Anterior cingulate cortex (tissue), 58 donors: ENCODE results near the gene AATK.

Source experiments
- DNase-seq, 58 donors: peaks; one replicate each; lab custom pipeline; 2025; lab: John Stamatoyannopoulos, UW

Gene AATK

GRCh38 chr17:81131486-81132196, 34.4 kb downstream of the AATK start:
- DNase-seq = no peak

- DNase-seq = peak in 41 of 58 donors; percentile 25 to 89 (median 67)
Measured at GRCh38 chr17:81130385-81131361, 35.3 kb downstream of the AATK start.

DNA sequence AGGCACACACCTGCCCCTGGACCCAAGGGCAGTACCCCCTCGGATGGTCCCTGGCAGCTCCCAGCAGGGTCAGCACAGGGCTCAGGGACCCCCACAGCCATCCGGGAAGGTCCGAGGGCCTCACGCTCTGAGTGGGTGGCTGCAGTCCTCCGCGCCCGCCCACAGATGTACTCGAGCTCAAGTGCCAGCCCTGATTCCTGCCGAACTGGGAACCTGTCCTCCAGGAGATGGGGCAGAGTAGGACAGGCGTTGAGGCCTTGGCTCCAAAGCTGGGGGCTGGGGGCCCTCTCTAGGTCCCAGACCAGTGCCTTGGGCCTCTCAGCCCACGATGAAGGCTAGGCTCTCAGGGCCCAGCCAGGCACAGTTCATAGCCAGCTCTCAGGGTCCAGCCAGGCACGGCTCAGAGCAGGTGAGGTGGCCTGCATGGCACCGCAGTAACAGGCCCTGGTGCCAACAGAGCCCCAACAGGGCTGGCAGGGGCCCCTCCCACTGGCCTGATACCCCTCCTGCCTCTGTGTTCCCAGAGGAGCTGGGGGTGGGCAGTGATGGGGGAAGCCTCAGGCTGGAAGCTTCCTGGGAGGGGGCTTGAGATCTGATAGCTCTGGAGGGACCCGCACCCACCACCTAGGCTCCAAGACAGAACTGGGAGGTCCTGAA, 36.2 kb downstream of the AATK start:
- peak in 2 of 58 donors; percentile 45 to 67 for DNase-seq

GRCh38 chr17:81129289-81129688, 36.7 kb downstream of the AATK start:
- DNase-seq = peak in 10 of 58 donors; percentile 50 to 81 (median 65)

GRCh38 chr17:81128774-81129173, 37.2 kb downstream of the AATK start:
- DNase-seq = peak in 57 of 58 donors; percentile 30 to 97 (median 88)

- DNase-seq = no peak
Measured at GRCh38 chr17:81128338-81128737, 37.7 kb downstream of the AATK start.

DNA sequence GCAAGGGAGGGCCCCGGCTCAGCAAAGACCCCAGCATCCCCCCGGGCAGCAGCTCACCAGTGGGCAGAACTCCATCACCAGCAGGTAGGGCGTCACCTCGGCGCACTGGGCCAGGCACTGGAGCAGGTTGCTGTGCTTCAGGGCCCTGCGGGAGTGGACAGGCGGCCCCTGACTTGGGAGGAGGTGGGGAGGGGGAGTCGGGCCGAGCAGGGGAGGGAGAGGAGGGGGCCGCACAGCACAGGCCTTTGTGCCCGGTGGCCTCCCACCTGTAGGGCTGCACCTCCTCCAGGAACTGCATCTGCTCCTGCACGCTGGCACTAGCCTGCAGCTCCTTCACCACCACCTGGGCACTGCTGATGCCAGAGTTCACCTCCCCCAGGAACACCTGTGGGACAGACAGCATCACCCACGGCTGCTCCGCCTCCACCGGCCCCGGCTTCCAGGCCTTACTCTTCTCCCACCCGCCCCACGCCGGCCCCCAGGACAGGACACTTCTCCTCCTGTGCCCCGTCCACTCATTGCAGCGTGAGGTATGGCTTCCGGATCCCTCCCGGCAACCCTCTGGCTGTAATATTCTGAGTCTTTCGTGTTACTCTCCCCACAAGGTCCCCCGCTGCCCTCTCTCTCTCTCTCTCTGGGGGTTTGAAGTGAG, 38.4 kb downstream of the AATK start:
- DNase-seq = no peak

- DNase-seq = peak in 6 of 58 donors; percentile 18 to 58 (median 42)
Measured at GRCh38 chr17:81127133-81127455, 38.9 kb downstream of the AATK start.

DNA sequence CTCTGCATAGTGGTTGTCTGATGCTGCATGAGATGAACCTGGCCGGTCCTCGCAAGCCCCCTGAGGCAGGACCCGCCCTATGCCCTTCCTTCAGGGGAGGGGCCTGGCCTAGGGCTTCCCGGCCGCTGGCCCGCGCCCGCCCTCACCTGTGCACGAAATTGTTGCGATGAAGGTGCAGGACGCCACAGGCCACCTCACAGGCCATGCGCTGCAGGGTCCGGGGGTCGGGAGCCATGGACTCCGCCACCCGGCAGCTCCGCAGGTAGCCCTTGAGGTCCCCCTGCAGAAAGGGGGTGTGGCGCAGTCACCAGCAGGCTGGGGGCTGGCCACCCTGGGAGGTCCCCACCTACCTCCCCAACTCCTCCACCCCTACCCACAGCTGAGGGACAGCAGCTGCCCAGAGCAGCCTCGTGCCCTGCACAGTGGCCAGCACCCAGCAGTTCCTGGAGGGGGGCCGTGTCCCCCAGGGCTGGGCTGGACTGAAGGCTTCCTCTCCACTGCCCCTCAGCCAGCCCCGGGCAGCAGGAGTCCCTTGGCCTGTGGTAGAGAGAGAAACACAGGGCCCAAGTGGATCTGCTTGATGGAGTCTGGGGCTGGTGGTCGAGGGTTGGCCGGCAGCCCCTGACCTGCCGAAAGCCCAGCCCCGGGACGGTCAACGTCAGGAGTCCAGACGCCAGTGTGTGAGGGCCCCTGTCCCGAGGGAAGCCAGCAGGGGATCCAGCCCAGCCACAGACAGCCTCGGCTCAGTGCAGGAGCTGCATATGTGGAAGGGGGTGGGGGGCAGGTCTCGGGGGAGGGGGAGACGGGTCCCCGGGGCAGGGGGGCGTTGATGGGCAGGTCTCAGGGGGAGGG, 39.5 kb downstream of the AATK start:
- DNase-seq = peak in 27 of 58 donors; percentile 21 to 75 (median 51)

DNA sequence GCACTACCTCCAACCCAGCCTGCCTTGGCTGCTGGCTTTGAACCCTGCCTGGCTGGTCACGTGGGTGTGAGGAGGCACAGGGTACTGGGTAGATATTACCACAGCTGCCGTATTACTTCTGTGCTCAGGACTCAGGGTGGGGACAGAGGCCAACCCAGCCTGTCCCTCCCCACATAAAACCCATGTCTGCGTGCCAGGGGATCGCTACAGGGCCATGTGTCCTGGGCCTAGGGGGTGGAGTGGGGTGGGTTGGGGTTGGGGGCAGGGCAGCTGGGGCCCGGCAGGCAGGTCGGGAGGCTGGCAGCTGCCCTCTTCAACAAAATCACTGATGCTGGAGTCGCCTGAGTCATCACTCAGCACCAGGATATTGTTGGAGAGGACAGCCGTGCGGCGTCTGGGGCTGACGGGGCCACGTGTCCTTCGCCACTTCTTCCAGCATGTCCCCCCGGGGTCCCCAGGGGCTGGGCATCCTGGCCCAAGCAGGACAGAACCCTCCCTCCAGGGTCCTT, 40.4 kb downstream of the AATK start:
- peak in 14 of 58 donors; percentile 15 to 75 (median 54) for DNase-seq

DNA sequence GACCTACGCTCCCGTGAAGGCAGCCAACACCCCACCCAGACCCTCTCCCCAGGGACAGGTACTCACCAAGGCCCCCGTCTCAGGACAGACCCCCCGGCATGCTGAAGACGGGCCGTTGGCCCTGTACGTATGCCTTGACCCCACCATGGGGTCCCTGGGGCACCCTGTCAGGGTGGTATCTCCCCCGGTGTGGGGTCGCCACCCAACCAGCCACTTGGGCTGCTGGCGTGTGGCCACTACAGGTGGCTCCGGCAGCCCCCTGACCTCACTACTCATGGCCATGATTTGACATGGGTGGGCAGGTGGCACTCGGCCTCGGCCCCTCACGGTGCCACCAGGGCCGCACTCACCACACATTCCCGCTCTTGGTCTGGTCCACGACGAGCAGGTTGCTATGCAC, 41.6 kb downstream of the AATK start:
- no peak for DNase-seq

DNA sequence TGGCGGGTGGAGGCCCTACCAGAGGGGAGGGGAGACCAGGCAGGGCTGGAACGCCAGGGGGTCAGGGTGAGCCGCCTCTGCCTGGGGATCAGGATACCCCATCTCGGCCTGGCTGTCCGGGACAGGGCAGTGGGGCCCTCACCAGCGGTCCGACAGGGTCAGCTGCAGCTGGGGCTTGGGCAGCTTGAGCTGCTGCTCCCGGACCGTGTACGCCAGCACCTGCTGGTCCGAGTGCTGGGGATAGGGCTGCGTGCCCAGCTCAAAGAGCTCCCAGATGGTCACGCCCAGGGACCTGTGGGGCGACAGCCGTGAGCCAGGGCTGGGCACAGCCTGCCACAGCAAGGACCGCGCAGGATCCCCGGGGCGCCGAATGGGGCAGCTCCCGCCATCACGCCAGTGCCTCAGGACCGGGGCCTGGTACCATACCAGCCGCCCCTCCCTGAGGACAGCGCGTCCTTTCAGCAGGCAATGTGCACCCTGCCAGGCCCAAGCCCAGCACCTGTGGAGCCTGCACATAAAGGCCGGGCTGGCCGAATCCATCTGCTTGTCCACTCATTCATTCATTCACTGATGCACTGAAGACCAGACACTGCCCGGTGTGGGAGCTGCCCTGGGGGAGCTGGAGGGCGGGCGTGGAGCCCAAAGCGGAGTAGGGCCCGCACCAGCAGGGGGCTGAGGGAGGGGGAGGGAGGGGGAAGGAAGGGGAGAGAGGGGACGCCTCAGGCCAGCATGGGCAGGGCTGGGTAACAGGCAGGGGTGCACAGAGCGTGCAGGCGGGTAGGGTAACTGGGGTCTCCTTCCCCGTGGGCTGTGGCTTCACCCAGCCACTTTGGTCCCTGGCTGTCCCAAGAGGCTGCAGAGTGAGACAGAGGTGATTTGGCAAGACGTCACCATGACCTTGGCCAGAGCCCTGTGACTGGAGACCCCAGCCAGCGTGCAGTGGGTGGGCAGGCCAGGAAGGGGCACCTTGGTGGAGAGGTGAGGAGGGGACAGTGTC, 42.7 kb downstream of the AATK start:
- DNase-seq = peak in 8 of 58 donors; percentile 21 to 65 (median 40)

DNA sequence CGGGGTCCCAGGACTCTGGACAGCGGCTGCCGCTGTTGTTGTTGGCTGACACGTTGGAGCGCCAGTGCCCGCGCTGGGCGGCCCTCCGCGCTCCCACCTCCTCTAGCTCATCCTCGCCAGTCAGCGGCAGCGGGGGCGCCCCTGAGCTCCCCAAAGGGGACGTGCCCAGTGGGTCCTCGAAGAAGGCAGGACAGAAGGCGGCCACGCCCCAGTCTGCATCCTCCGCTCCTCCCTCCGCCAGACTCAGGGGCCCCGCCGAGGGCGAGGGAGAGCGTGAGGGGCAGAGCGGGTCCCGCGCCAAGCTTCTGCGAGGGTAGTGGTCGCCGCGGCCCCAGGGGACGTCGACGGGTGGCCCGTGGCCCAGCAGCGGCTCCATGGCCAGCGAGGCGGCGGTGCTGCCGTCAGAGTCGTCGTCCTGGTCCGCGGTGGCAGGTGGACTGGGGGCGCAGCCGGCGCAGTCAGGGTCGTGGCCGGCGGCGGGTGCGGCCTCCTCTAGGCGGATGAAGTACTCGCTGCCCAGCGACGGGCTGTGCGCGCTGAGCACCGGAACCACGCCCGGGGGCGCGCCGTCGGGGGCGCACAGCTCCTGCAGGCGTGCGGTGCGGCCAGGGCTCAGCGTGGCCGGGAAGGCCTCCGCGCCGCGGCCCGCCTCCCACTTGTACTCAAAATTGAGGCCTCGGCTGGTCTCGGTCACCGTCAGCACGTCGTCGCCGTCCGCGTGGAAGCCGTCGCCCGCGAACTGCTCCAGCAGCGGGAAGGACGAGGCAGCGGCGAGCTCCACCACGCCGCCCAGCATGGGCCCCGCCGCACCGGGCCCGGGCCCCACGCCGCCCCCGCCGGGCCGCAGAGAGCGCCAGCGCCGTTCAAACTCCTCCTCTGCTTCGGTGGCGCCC, 43.9 kb downstream of the AATK start:
- DNase-seq = no peak

- DNase-seq = peak in 4 of 58 donors; percentile 16 to 60 (median 37)
Measured at GRCh38 chr17:81120695-81121621, 45.1 kb downstream of the AATK start.

GRCh38 chr17:81120149-81120484, 45.9 kb downstream of the AATK start:
- peak in 6 of 58 donors; percentile 31 to 70 (median 54) for DNase-seq
